Bronchial epithelial cell (primary cell): ENCODE measurements around the gene FAM209A. TPM values are rescaled to one million over a fixed set of nuclear protein-coding genes. Genes with fewer than 3 reads are reported as not detected.
"Not testable (repeated sequence)": the region's sequence is repeated elsewhere in the genome, so short reads cannot be mapped to it uniquely, and the experiment has no call there.

Source experiments
- DNase-seq: peaks from one replicate; pipeline ENCODE4 v3.0.0-alpha.2; 2010; ENCODE audit warnings: low read depth
- FAIRE-seq: peaks from 2 replicates; lab custom pipeline; 2011; peaks lifted over from hg19 to GRCh38; lab: Jason Lieb, UNC
- H3K27me3 ChIP-seq: 2 replicates; pipeline ENCODE4 v1.5.1; 2011; ENCODE audit warnings: low read length; ENCODE audit not compliant: control insufficient read depth, insufficient read depth
- H3K36me3 ChIP-seq: 2 replicates; pipeline ENCODE4 v1.5.1; 2011; ENCODE audit warnings: low read length; ENCODE audit not compliant: control insufficient read depth, insufficient read depth
- H3K4me3 ChIP-seq: 2 replicates; pipeline ENCODE4 v1.5.1; 2011; ENCODE audit warnings: mild to moderate bottlenecking, low read depth, low read length, control low read depth
- total RNA-seq: library from RNA; depleted of rRNA; stranded (reverse); fragments of >200 nt; gene quantifications from 2 replicates; pipeline ENCODE4 v1.2.1, GENCODE V29; 2014
- TF ChIP-seq, protein P1 (sequence below): IDR thresholded peaks from 2 replicates; pipeline ENCODE4 v1.5.1; 2011; ENCODE audit warnings: mild to moderate bottlenecking, moderate library complexity, low read length, control low read depth, inconsistent platforms; ENCODE audit not compliant: insufficient read depth, severe bottlenecking

Gene FAM209A
- total RNA-seq, 1 donor from 2014 or later = not detected

DNA sequence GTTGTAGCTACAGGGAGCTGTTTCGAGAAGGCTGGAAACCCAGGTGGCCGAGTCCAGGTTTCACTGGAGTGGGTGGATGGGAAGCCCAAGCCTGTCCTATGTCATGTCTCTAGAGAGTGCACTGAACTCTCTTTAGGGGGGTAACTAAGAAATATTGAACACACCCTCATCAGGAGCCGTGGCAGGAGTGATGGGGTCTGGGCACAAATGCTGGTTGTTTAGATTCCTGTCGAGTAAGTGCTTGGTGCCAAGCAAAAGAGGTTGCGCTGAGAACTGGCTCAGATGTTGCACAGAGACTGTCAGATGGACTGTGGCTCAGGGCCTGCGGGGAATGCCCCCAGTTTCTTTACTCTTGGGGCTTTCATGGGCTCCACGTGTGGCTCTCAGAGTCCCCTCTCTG is 7.3 kb upstream of the FAM209A start:
- TF ChIP-seq, protein P1, sequence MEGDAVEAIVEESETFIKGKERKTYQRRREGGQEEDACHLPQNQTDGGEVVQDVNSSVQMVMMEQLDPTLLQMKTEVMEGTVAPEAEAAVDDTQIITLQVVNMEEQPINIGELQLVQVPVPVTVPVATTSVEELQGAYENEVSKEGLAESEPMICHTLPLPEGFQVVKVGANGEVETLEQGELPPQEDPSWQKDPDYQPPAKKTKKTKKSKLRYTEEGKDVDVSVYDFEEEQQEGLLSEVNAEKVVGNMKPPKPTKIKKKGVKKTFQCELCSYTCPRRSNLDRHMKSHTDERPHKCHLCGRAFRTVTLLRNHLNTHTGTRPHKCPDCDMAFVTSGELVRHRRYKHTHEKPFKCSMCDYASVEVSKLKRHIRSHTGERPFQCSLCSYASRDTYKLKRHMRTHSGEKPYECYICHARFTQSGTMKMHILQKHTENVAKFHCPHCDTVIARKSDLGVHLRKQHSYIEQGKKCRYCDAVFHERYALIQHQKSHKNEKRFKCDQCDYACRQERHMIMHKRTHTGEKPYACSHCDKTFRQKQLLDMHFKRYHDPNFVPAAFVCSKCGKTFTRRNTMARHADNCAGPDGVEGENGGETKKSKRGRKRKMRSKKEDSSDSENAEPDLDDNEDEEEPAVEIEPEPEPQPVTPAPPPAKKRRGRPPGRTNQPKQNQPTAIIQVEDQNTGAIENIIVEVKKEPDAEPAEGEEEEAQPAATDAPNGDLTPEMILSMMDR = no peak
- H3K36me3 ChIP-seq = peaks cover 13% of the 10 kb centered on the region
- FAIRE-seq (no peak), DNase-seq (no peak)
- H3K27me3 ChIP-seq = no peaks in the 10 kb centered on the region
- H3K4me3 ChIP-seq = no peak overlapping the region

DNA sequence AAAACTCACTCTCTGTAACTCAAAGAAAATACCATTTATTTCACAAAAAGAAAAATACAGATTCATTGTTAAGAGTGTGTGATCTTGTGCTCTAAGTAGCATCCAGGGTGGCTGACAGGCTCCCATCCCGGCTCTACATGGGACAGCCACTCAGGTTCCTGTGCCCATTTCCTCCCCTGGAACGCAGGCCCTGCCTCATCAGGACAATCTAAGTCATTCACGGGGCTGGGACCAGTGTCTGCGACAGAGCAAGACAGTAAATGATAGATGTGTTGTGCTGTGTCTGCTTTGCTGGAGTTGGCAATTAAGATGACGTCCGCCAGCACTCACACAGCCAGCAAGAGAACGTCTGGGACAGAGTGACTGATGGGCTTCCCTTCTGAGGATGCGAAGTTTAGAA is 6.9 kb upstream of the FAM209A start:
- H3K4me3 ChIP-seq = no peak overlapping the region
- no peaks in the 10 kb centered on the region for H3K27me3 ChIP-seq
- TF ChIP-seq, protein P1 = no peak
- DNase-seq (no peak), FAIRE-seq (no peak)
- H3K36me3 ChIP-seq = peaks cover 13% of the 10 kb centered on the region

DNA sequence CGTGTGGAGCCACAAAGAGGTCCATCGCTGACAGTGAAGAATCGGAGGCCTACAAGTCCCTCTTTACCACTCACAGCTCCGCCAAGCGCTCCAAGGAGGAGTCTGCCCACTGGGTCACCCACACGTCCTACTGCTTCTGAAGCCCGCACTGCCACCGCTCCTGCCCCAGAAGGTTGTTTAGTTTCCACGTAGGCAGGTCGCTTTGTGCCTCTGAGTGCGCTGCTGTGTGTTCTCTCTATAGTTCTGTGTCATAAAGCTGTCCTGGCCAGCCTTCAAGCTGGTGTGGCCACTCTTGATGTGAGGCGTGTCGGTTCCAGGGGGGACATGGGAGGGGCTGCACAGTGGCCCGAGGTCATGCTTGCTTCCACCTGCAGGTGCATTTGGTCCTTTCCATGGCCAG is 6.4 kb upstream of the FAM209A start:
- FAIRE-seq (no peak), DNase-seq (no peak)
- H3K27me3 ChIP-seq = no peaks in the 10 kb centered on the region
- H3K4me3 ChIP-seq = no peak overlapping the region
- TF ChIP-seq, protein P1 = no peak
- H3K36me3 ChIP-seq = peaks cover 13% of the 10 kb centered on the region

DNA sequence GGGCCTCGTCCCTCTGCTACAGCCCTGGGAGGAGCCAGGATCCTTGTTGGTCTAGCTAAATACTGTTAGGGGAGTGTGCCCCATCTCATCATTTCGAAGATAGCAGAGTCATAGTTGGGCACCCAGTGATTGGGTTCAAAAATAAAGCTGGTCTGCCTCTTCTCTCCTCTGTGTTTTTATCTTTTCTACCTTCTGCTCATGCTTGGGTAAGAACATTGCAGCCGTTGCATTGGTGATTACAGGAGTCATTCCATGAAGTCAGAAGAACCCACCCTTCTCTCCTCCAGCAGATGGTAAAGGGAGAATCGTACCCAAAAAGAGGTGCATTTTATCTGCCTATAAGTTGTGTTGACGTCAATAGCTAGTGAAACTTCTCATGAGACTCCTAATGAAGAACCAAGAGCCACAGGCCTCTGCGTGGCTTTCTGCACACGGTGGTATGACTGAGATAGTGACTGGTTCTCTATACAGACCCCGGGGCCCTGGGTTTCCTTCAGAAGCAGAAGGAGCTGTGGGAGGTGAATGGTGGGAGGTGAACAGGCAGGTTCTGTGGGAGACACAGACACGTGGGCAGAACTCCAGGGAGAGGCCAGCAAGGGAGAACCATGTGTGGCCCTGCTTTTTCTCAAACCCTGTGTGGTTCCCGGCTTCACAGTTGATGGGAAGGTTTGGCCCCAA is 5.7 kb upstream of the FAM209A start:
- TF ChIP-seq, protein P1 = no peak
- DNase-seq (no peak), FAIRE-seq (no peak)
- H3K27me3 ChIP-seq = no peaks in the 10 kb centered on the region
- peaks cover 11% of the 10 kb centered on the region for H3K36me3 ChIP-seq
- H3K4me3 ChIP-seq = no peak overlapping the region

DNA sequence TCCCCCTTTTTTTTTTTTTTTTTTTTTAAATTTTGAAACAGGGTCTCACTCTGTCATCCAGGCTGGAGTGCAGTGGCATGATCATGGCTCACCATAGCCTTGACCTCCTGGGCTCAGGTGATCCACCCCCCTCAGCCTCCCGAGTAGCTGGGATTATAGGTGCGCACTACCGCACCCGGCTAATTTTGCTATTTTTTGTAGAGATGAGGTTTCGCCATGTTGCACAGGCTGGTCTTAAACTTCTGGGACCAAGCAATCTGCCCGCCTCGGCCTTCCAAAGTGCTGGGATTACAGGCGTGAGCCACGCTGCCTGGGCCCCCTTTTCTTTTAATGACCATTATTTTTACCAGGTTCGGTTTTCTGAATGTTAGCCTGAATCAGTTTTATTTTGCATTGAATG is 5.0 kb upstream of the FAM209A start:
- TF ChIP-seq, protein P1 = no peak
- no peaks in the 10 kb centered on the region for H3K27me3 ChIP-seq
- DNase-seq (no peak), FAIRE-seq (no peak)
- peaks cover 11% of the 10 kb centered on the region for H3K36me3 ChIP-seq
- H3K4me3 ChIP-seq = no peak overlapping the region

DNA sequence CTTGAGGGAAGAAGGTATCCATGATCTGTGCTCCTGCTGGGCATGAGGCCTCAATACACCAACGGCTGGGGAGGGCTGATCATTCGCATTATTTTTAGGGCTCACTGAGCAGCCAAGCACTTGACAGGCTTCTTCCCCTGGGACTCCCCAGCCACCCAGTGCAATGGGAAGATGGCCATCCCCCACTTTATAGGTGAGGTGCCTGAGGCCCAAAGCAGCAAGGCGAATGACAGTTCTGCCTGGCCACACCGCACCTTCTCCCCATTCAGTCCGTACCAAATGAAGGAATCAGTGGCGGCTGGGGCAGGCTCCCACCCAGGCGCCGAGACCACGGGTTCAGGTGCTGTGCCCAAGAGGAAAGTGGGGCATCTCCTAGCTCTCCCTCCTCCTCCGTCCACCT is 4.4 kb upstream of the FAM209A start:
- FAIRE-seq (no peak), DNase-seq (no peak)
- Histone ChIP-seq H3K4me3 (no peak overlapping the region), H3K36me3 (peaks cover 11% of the 10 kb centered on the region), H3K27me3 (no peaks in the 10 kb centered on the region)
- TF ChIP-seq, protein P1 = no peak

DNA sequence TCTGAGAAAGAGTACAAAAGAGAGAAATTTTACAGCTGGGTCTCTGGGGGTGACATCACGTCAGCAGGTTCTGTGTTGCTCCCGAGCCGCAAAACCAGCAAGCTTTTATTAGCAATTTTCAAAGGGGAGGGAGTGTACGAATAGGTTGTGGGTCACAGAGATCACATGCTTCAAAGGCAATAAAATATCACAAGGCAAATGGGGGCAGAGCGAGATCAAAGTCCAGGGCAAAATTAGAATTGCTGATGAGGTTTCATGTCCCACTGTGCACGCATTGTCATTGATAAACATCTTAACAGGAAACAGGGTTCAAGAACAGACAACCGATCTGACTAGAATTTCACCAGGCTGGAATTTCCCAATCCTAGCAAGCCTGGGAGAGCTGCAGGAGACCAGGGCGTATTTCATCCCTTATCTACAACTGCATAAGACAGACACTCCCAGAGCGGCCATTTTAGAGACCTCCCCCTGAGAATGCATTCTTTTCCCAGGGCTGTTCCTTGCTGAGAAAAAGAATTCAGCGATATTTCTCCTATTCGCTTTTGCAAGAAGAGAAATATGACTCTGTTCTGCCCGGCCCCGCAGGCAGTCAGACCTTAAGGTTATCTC is 3.7 kb upstream of the FAM209A start:
- FAIRE-seq, DNase-seq, H3K4me3 ChIP-seq, H3K27me3 ChIP-seq: not testable (repeated sequence)
- H3K36me3 ChIP-seq = peaks cover 11% of the 10 kb centered on the region
